GM18909 (cell line): Measurements from ENCODE around the gene DRAM1.

Experiments
- ATAC-seq: cut with Tn5 transposase; IDR thresholded peaks from one replicate; pipeline ENCODE4 v1.9.1; 2021; ENCODE audit warnings: mild to moderate bottlenecking; ENCODE audit not compliant: unreplicated experiment, poor library complexity

Gene DRAM1

DNA sequence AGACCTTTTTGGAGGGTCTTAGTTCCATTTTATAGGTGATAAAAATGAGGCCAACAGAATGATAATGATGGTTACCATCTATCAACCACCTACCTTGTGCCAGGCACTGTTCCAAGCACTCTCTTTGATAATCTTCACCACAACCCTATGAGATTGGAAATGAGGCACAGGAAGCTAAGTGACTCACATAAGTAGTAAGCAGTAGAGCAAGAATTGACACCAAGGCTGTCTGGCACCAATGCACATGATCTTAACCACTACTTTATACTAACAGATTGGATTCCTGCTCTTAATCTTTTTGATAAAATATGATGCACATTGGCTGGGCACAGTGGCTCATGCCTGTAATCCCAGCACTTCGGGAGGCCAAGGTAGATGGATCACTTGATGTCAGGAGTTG lies 91.4 kb downstream of the DRAM1 start:
- ATAC-seq: no peak
